ENCODE data around the gene MSL1. TPM values are rescaled to one million over a fixed set of nuclear protein-coding genes. Genes with fewer than 3 reads are reported as not detected.
A peak's percentile ranks its signal among the peaks of the same experiment; 100 is the strongest.

The MSL1 gene
- total and polyA plus RNA-seq, 2 of the 13 experiments (the other 11 are each of a cell fraction or from before 2014, with no cell fraction given): 63.8 to 88.5 TPM

DNA sequence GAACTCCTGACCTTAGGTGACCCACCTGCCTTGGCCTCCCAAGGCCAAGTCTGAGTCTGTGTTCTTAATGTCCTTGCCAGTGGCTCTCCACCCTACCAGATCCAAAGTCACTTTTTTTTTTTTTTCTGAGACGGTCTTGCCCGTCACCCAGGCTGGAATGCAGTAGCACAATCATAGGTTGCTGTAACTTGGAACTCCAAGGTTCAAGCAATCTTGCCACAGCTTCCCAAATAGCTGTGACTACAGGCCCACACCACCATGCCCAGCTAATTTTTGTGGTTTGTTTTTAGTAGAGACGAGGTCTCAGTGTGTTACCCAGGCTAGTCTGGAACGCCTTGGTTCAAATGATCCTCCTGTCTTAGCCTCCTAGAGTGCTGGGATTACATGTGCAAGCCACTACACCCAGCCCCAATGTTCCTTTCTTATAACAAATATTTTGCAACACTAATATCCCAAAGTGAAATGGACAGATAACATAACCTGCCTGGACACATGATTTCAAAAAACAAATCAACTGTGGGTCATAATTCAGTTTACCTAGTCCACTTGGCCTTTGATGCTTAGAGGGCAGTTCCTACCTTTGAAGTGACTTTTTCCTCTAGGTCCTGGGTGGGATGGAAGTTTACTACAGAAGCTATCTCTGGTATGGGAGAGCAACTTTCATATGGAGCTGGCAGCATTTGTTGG lies 51.5 kb downstream of the MSL1 start (continued):
- no peak for TF ChIP-seq ZNF780A (CRISPR knock-in tag; IDR thresholded peaks at IDR 0.05)
- TF ChIP-seq SOX6 (IDR thresholded peaks at IDR 0.05): no peak
- TF ChIP-seq SOX6 (CRISPR knock-in tag; IDR thresholded peaks at IDR 0.05): peak; percentile 78
- TF ChIP-seq, protein P1, sequence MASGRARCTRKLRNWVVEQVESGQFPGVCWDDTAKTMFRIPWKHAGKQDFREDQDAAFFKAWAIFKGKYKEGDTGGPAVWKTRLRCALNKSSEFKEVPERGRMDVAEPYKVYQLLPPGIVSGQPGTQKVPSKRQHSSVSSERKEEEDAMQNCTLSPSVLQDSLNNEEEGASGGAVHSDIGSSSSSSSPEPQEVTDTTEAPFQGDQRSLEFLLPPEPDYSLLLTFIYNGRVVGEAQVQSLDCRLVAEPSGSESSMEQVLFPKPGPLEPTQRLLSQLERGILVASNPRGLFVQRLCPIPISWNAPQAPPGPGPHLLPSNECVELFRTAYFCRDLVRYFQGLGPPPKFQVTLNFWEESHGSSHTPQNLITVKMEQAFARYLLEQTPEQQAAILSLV (CRISPR knock-in tag; IDR thresholded peaks at IDR 0.05; ENCODE audit: borderline replicate concordance): no peak
- TF ChIP-seq, protein P2, sequence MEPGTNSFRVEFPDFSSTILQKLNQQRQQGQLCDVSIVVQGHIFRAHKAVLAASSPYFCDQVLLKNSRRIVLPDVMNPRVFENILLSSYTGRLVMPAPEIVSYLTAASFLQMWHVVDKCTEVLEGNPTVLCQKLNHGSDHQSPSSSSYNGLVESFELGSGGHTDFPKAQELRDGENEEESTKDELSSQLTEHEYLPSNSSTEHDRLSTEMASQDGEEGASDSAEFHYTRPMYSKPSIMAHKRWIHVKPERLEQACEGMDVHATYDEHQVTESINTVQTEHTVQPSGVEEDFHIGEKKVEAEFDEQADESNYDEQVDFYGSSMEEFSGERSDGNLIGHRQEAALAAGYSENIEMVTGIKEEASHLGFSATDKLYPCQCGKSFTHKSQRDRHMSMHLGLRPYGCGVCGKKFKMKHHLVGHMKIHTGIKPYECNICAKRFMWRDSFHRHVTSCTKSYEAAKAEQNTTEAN (CRISPR knock-in tag; conservative IDR thresholded peaks at IDR 0.05): 0 out of 2 replicates have a peak, but pooled peaks have one; percentile 53
- TF ChIP-seq KLF13 (CRISPR knock-in tag; IDR thresholded peaks at IDR 0.05): no peak
- 0 out of 2 replicates have a peak, but pooled peaks have one; percentile 59 for TF ChIP-seq YEATS4 (CRISPR knock-in tag; IDR thresholded peaks at IDR 0.05; ENCODE audit: borderline replicate concordance)
- TF ChIP-seq ZNF790 (CRISPR knock-in tag; IDR thresholded peaks at IDR 0.05; ENCODE audit: borderline replicate concordance): no peak
- TF ChIP-seq RNF2 (conservative IDR thresholded peaks at IDR 0.05; ENCODE audit: low read depth): no peak
- TF ChIP-seq ZNF777 (CRISPR knock-in tag; IDR thresholded peaks at IDR 0.05): no peak
- peak; percentile 37; the same call in 1 of the 2 replicates for TF ChIP-seq ZNF460 (CRISPR knock-in tag; IDR thresholded peaks at IDR 0.05; ENCODE audit: borderline replicate concordance)
- TF ChIP-seq TEAD3 (CRISPR knock-in tag; optimal IDR thresholded peaks at IDR 0.05; ENCODE audit: borderline replicate concordance): peak; percentile 59
- TF ChIP-seq, protein P3, sequence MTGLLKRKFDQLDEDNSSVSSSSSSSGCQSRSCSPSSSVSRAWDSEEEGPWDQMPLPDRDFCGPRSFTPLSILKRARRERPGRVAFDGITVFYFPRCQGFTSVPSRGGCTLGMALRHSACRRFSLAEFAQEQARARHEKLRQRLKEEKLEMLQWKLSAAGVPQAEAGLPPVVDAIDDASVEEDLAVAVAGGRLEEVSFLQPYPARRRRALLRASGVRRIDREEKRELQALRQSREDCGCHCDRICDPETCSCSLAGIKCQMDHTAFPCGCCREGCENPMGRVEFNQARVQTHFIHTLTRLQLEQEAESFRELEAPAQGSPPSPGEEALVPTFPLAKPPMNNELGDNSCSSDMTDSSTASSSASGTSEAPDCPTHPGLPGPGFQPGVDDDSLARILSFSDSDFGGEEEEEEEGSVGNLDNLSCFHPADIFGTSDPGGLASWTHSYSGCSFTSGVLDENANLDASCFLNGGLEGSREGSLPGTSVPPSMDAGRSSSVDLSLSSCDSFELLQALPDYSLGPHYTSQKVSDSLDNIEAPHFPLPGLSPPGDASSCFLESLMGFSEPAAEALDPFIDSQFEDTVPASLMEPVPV (CRISPR knock-in tag; IDR thresholded peaks at IDR 0.05): no peak; the same call in 1 of the 2 replicates
- TF ChIP-seq EP300 (IDR thresholded peaks at IDR 0.05; ENCODE audit: low read depth in 2 of 2, low read length in 2 of 2): peak in 1 of 2 experiments; percentile 80; a peak in 2 of 4 replicates
- TF ChIP-seq EP300 (CRISPR knock-in tag; IDR thresholded peaks at IDR 0.05; ENCODE audit: borderline replicate concordance): peak; percentile 12; the same call in 1 of the 2 replicates
- no peak for TF ChIP-seq ZNF136 (CRISPR knock-in tag; IDR thresholded peaks at IDR 0.05; ENCODE audit: low read depth)
- TF ChIP-seq, protein P4, sequence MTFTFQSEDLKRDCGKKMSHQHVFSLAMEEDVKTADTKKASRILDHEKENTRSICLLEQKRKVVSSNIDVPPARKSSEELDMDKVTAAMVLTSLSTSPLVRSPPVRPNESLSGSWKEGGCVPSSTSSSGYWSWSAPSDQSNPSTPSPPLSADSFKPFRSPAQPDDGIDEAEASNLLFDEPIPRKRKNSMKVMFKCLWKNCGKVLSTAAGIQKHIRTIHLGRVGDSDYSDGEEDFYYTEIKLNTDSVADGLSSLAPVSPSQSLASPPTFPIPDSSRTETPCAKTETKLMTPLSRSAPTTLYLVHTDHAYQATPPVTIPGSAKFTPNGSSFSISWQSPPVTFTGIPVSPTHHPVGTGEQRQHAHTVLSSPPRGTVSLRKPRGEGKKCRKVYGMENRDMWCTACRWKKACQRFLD (CRISPR knock-in tag; IDR thresholded peaks at IDR 0.05; ENCODE audit: borderline replicate concordance): no peak
- no peak for TF ChIP-seq PHF20 (CRISPR knock-in tag; IDR thresholded peaks at IDR 0.05)
- TF ChIP-seq TBX3 (IDR thresholded peaks at IDR 0.05; ENCODE audit: borderline replicate concordance): 0 out of 2 replicates have a peak, but pooled peaks have one; percentile 14
- TF ChIP-seq CHD4 (IDR thresholded peaks at IDR 0.05; ENCODE audit: borderline replicate concordance, low read length): peak; percentile 38; the same call in 1 of the 2 replicates
